ENCODE data around the gene ACTR1A.

The ACTR1A gene

GRCh38 chr10:102450374-102451104 lies 52.0 kb downstream of the ACTR1A start:
- peak; percentile 91 for DNase-seq (ENCODE audit: low spot score)
- in situ Hi-C loops (cut with MboI; ENCODE audit: low sequenced_read_pairs, unreplicated experiment) = no loop called here
- TF ChIP-seq, protein P1, sequence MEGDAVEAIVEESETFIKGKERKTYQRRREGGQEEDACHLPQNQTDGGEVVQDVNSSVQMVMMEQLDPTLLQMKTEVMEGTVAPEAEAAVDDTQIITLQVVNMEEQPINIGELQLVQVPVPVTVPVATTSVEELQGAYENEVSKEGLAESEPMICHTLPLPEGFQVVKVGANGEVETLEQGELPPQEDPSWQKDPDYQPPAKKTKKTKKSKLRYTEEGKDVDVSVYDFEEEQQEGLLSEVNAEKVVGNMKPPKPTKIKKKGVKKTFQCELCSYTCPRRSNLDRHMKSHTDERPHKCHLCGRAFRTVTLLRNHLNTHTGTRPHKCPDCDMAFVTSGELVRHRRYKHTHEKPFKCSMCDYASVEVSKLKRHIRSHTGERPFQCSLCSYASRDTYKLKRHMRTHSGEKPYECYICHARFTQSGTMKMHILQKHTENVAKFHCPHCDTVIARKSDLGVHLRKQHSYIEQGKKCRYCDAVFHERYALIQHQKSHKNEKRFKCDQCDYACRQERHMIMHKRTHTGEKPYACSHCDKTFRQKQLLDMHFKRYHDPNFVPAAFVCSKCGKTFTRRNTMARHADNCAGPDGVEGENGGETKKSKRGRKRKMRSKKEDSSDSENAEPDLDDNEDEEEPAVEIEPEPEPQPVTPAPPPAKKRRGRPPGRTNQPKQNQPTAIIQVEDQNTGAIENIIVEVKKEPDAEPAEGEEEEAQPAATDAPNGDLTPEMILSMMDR (IDR thresholded peaks at IDR 0.05; ENCODE audit: borderline replicate concordance, control extremely low read depth, extremely low read depth, insufficient read depth, missing control alignments) = no peak

GRCh38 chr10:102450124-102450373 lies 52.5 kb downstream of the ACTR1A start:
- DNase-seq (ENCODE audit: low spot score) = no peak
- in situ Hi-C loops (cut with MboI; ENCODE audit: low sequenced_read_pairs, unreplicated experiment) = no loop called here
- TF ChIP-seq, protein P1 (IDR thresholded peaks at IDR 0.05; ENCODE audit: borderline replicate concordance, control extremely low read depth, extremely low read depth, insufficient read depth, missing control alignments) = no peak

DNA sequence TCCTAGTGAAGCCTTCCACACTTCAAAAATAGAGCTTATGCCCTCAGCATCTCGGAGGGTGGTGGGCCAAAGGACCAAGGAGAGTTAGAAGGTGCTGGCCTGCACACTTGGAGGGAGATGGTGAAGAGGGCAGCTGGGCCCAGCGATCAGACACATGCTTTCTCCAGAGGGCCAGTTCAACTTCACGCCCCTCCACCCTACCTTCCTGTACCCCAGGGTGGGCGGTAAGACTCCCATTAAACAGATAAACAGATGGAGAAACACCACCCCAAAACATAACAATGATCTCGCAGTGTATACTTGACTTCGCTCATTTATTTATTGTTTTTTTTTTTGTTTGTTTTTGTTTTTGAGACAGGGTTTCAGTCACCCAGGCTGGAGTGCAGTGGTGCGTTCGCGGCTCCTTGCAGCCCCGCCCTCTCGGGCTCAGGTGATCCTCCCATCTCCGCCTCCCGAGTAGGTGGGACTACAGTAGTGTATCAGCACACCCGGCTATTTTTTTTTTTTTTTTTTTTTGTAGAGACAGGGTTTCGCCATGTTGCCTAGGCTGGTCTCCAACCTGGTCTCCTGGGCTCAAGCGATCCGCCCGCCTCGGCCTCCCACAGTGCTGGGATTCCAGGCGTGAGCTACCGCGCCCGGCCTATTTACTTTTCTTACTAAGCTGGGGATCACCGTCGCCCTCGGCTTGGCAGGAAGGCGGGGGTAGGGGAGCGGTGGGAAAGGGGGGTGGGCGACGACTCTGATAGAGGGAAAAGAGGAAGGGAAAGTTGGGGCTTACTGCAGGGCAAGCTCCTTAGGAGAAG lies 53.0 kb downstream of the ACTR1A start:
- TF ChIP-seq, protein P1 (IDR thresholded peaks at IDR 0.05; ENCODE audit: borderline replicate concordance, control extremely low read depth, extremely low read depth, insufficient read depth, missing control alignments) = no peak
- peak; percentile 78 for DNase-seq (ENCODE audit: low spot score)
- in situ Hi-C loops (cut with MboI; ENCODE audit: low sequenced_read_pairs, unreplicated experiment) = no loop called here

DNA sequence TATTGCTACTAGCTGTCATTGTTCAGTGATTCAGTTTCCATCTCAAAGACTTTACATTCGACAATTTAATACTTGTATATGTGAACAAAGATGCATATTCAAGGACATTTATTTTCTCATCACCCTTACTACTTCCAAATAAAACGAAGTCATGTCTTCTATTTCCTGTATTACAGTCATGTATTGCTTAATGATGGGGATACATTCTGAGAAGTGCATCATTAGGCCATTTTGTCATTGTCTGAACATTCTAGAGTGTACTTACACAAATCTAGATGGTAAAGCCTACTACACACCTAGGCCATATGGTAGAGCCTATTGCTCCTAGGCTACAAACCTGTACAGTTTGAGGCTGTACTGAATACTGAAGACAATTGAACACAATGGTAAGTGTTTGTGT lies 57.7 kb downstream of the ACTR1A start:
- no peak for DNase-seq (ENCODE audit: low spot score)
- in situ Hi-C loops (cut with MboI; ENCODE audit: low sequenced_read_pairs, unreplicated experiment) = no loop called here
- TF ChIP-seq, protein P1 (IDR thresholded peaks at IDR 0.05; ENCODE audit: borderline replicate concordance, control extremely low read depth, extremely low read depth, insufficient read depth, missing control alignments) = no peak

DNA sequence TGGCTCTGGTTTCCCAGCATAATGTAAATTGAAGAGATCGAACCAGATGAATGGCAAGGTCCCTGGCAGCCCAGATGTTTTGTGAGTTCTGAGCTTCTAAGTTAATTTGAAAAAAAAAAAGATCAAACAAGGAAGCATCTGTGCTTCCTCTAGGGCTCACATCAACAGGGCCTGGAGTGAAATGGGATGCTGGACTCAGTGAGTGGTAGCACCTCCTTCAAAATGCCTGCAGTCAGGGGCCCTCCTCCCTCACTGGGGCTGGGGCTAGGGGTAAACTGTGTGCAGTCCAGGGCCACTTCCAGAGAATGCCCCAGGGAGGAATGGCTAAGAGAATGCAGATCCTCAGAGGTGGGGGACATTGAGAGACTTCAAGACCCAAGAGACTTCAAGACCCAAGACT lies 64.1 kb downstream of the ACTR1A start:
- no peak for DNase-seq (ENCODE audit: low spot score)
- TF ChIP-seq, protein P1 (IDR thresholded peaks at IDR 0.05; ENCODE audit: borderline replicate concordance, control extremely low read depth, extremely low read depth, insufficient read depth, missing control alignments) = no peak
- in situ Hi-C loops (cut with MboI; ENCODE audit: low sequenced_read_pairs, unreplicated experiment) = no loop called here

DNA sequence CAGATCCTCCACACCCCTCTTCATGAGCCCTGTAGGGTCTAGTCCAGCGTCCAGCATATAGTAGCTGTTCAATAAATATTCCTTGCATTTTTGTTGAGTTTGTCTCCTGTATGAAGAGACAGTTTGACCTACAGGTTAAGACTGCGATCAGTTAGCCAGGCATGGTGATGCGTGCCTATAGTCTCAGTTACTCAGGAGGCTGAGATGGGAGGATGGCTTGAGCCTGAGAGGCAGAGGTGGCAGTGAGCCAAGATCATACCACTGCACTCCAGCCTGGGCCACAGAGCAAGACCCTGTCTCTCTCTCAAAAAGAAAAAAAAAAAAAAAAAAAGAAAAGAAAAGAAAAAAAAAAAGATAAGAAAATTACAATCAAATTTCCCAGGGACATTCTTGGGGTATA lies 65.0 kb downstream of the ACTR1A start:
- TF ChIP-seq, protein P1 (IDR thresholded peaks at IDR 0.05; ENCODE audit: borderline replicate concordance, control extremely low read depth, extremely low read depth, insufficient read depth, missing control alignments) = no peak

More for the DNA sequence above, 65.0 kb downstream of the ACTR1A start:
- in situ Hi-C loops (cut with MboI; ENCODE audit: low sequenced_read_pairs, unreplicated experiment) = no loop called here
- DNase-seq (ENCODE audit: low spot score) = no peak
